ENCODE results near the gene RAB4B. TPM values are rescaled to one million over a fixed set of nuclear protein-coding genes. Genes with fewer than 3 reads are reported as not detected.
A peak's percentile ranks its signal among the peaks of the same experiment; 100 is the strongest.

RAB4B gene
- total and polyA plus RNA-seq, 2 of the 13 experiments (the other 11 are each of a cell fraction or from before 2014, with no cell fraction given): 3.3 to 5.4 TPM

GRCh38 chr19:40791996-40792395 is 13.9 kb downstream of the RAB4B start:
- no peak for DNase-seq (ENCODE audit: low spot score)
- BruUV-seq (replicated peaks): no TSS peak
- 22% methylated on average over 3 of the region's 3 CpGs for WGBS (ENCODE audit: low lambda C conversion rate)
- CTCF ChIA-PET (ENCODE audit: low intra/inter-chr PET ratio, low total read pairs): no interaction called here
- H3K4me1 ChIP-seq (ENCODE audit: insufficient read depth, low read length): peaks cover 34% of the 10 kb centered on the region
- no peaks in the 10 kb centered on the region for H4K20me1 ChIP-seq (ENCODE audit: insufficient read depth, low read length)
- no peak for FAIRE-seq
- H3K4me3 ChIP-seq (replicated peaks in 1 of 3; ENCODE audit: insufficient read depth in 1 of 3, low read depth in 2 of 3, low read length in 3 of 3): no peak overlapping the region
- H2AFZ ChIP-seq (ENCODE audit: low read length): no peak overlapping the region
- intact Hi-C loops (cut with micrococcal nuclease; ENCODE audit: unreplicated experiment): no loop called here
- no peaks in the 10 kb centered on the region for H3K36me3 ChIP-seq (replicated peaks in 1 of 2; ENCODE audit: control insufficient read depth in 1 of 2, insufficient read depth in 2 of 2, low read length in 2 of 2)
- H3K27me3 ChIP-seq (ENCODE audit: control insufficient read depth in 1 of 2, insufficient read depth in 2 of 2, low read length in 2 of 2): no peaks in the 10 kb centered on the region
- no peaks in the 10 kb centered on the region for H3K9me3 ChIP-seq (ENCODE audit: low read length)
- no peaks in the 10 kb centered on the region for H3K79me2 ChIP-seq (ENCODE audit: insufficient read depth, low read length)
- H3K27ac ChIP-seq (ENCODE audit: extremely low read length, insufficient read depth, low read length): no peak overlapping the region
- ATAC-seq: no peak
- H3K9ac ChIP-seq (ENCODE audit: insufficient read depth, low read depth, low read length): no peak overlapping the region
- POLR2A ChIA-PET: interaction anchor here (1.8 kb wide), 1 partner anchor 14 kb away, joined by 8 read pairs; the partner anchor contains the start of gene RAB4B
- H3K4me2 ChIP-seq (ENCODE audit: low read depth, low read length): peak overlapping the region; percentile 47
- in situ Hi-C loops (cut with HindIII; ENCODE audit: extremely low pct_ligation_motif_present, low pct_unique_long_range_greater_than_20kb): no loop called here
- no peak for TF ChIP-seq FOXK1 (CRISPR knock-in tag; IDR thresholded peaks at IDR 0.05; ENCODE audit: borderline replicate concordance, low read depth)
- TF ChIP-seq ZKSCAN8 (CRISPR knock-in tag; IDR thresholded peaks at IDR 0.05; ENCODE audit: borderline replicate concordance): no peak
- TF ChIP-seq ZNF510 (CRISPR knock-in tag; IDR thresholded peaks at IDR 0.05; ENCODE audit: low read depth): no peak
- TF ChIP-seq ZBTB34 (CRISPR knock-in tag; IDR thresholded peaks at IDR 0.05): no peak

GRCh38 chr19:40797166-40797962 is 19.3 kb downstream of the RAB4B start:
- FAIRE-seq: no peak
- peak; percentile 2; the same call in 1 of the 3 replicates for ATAC-seq
- H3K27ac ChIP-seq (ENCODE audit: extremely low read length, insufficient read depth, low read length): peak overlapping the region; percentile 98
- TF ChIP-seq ZFP41 (CRISPR knock-in tag; IDR thresholded peaks at IDR 0.05; ENCODE audit: borderline replicate concordance) (no peak), ETV5 (CRISPR knock-in tag; IDR thresholded peaks at IDR 0.05; ENCODE audit: borderline replicate concordance) (0 out of 2 replicates have a peak, but pooled peaks have one; percentile 6)

More at GRCh38 chr19:40797166-40797962, 19.3 kb downstream of the RAB4B start:
- Histone ChIP-seq H3K4me2 (ENCODE audit: low read depth, low read length) (peak overlapping the region; percentile 85), H3K9ac (ENCODE audit: insufficient read depth, low read depth, low read length) (peak overlapping the region; percentile 84), H3K79me2 (ENCODE audit: insufficient read depth, low read length) (peaks cover 25% of the 10 kb centered on the region), H3K27me3 (ENCODE audit: control insufficient read depth in 1 of 2, insufficient read depth in 2 of 2, low read length in 2 of 2) (no peaks in the 10 kb centered on the region; a peak in 1 of 5 replicates), H3K4me3 (replicated peaks in 1 of 3; ENCODE audit: insufficient read depth in 1 of 3, low read depth in 2 of 3, low read length in 3 of 3) (peak overlapping the region in 1 of 3 experiments; percentile 93; a peak in 2 of 6 replicates), H4K20me1 (ENCODE audit: insufficient read depth, low read length) (no peaks in the 10 kb centered on the region), H2AFZ (ENCODE audit: low read length) (no peak overlapping the region), H3K9me3 (ENCODE audit: low read length) (no peaks in the 10 kb centered on the region), H3K4me1 (ENCODE audit: insufficient read depth, low read length) (peaks cover 48% of the 10 kb centered on the region), H3K36me3 (replicated peaks in 1 of 2; ENCODE audit: control insufficient read depth in 1 of 2, insufficient read depth in 2 of 2, low read length in 2 of 2) (peaks cover 3% of the 10 kb centered on the region in 2 experiments; a peak in 2 of 5 replicates)
- in situ Hi-C loops (cut with HindIII; ENCODE audit: extremely low pct_ligation_motif_present, low pct_unique_long_range_greater_than_20kb): no loop called here
- no TSS peak for BruUV-seq (replicated peaks)
- POLR2A ChIA-PET: interaction anchor here (1.0 to 3.5 kb wide), 9 partner anchors 10 to 54 kb away, joined by 3 to 67 read pairs (median 9); partner anchors contain the start of genes ACTMAP, RAB4B and SNRPA
- intact Hi-C loops (cut with micrococcal nuclease; ENCODE audit: unreplicated experiment): no loop called here
- CTCF ChIA-PET (ENCODE audit: low intra/inter-chr PET ratio, low total read pairs): interaction anchor here (1.1 to 1.6 kb wide), 2 partner anchors 9 to 134 kb away, joined by 3 to 4 read pairs; no protein-coding TSS in a partner anchor
- DNase-seq (ENCODE audit: low spot score): peak; percentile 56
- 74% methylated on average over 9 of the region's 14 CpGs for WGBS (ENCODE audit: low lambda C conversion rate)
